Skeletal muscle satellite cell (primary cell): ENCODE results near the gene MRPL48.
"Not testable (repeated sequence)": the region's sequence is repeated elsewhere in the genome, so short reads cannot be mapped to it uniquely, and the experiment has no call there.

Source experiments
- H3K27me3 ChIP-seq: 2 replicates; pipeline ENCODE4 v1.7.0; 2013; ENCODE audit warnings: low read length; ENCODE audit not compliant: control insufficient read depth, insufficient read depth
- H3K36me3 ChIP-seq: 2 replicates; pipeline ENCODE4 v1.7.0; 2013; ENCODE audit warnings: mild to moderate bottlenecking, control low read depth, low read length; ENCODE audit not compliant: insufficient read depth
- H3K4me1 ChIP-seq: 2 replicates; pipeline ENCODE4 v1.7.0; 2013; ENCODE audit warnings: low read length; ENCODE audit not compliant: control insufficient read depth, insufficient read depth
- H3K4me2 ChIP-seq: 2 replicates; pipeline ENCODE4 v1.7.0; 2013; ENCODE audit warnings: mild to moderate bottlenecking, low read length
- H3K4me3 ChIP-seq: 2 replicates; pipeline ENCODE4 v1.7.0; 2013; ENCODE audit warnings: low read length
- H3K9ac ChIP-seq: 2 replicates; pipeline ENCODE4 v1.7.0; 2013; ENCODE audit warnings: mild to moderate bottlenecking, low read depth, low read length, moderate library complexity
- H3K9me3 ChIP-seq: replicated peaks from 2 replicates; pipeline ENCODE4 v1.7.0; 2013; ENCODE audit warnings: mild to moderate bottlenecking, control low read depth, low read length

MRPL48 gene

DNA sequence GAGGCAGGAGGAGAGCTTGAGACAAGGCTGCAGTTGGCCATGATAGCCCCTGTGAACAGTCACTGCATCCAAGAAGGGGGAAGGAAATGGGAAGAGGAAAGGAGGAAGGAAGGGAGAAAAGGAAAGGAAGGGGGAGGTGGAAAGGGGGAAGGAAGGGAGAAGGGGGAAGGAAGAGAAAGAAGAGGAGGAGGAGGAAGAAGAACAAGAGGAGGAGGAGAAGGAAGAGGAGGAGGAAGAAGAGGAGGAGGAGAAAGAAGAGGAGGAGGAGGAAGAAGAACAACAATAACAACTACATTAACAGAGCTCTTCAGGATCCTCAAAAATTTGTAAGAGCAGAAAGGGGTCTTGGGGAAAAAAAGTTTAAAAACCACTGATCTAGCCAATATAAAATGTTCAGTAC lies 32.0 kb upstream of the MRPL48 start:
- Histone ChIP-seq H3K9ac (no peak overlapping the region), H3K36me3 (peaks cover 3% of the 10 kb centered on the region), H3K27me3 (no peaks in the 10 kb centered on the region), H3K9me3 (no peaks in the 10 kb centered on the region), H3K4me2 (no peak overlapping the region), H3K4me3 (no peak overlapping the region), H3K4me1 (peaks cover 31% of the 10 kb centered on the region)

DNA sequence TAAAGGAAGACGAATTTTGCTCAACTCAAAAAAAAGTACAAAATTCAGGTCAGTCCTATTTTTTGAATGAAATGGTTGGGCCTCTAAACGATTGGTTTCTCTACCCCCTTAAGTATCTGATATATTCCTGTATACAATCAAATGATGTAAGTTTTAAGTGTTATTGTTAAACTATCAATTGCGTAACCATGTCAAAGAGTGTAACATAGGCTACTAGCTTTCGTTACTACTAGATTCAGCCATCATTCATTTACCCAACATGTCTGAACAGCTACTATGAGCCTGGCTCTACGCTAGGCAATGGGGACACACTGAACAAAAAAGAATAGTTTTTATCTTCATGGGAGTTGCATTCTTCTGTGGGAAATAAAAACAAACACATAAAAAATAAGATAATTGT lies 30.1 kb upstream of the MRPL48 start:
- H3K4me2 ChIP-seq: peak overlapping the region; percentile 85
- peaks cover 21% of the 10 kb centered on the region for H3K4me1 ChIP-seq
- H3K9ac ChIP-seq: no peak overlapping the region
- H3K27me3 ChIP-seq: no peaks in the 10 kb centered on the region
- no peaks in the 10 kb centered on the region for H3K9me3 ChIP-seq
- peaks cover 3% of the 10 kb centered on the region for H3K36me3 ChIP-seq
- peak overlapping the region; percentile 0 for H3K4me3 ChIP-seq

DNA sequence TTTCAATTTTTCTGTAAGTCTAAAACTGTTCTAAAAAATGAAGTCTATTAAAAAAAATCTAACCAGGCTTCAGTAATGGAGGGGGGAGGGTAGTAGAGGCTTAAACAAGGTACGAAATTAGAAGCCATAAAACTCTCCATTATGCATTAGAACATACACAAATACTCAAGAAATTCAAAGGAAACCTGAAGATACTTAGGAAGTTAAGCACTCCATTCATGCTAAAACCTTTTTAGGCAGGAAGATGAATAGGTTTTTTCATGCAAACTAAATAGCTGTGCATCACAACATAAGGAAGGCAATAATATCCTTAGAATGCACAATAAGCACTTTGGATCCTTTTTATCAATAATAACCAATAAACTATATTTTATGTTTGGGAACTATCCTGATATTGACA lies 29.2 kb upstream of the MRPL48 start:
- Histone ChIP-seq H3K4me2 (peak overlapping the region; percentile 85), H3K27me3 (no peaks in the 10 kb centered on the region), H3K4me3 (peak overlapping the region; percentile 90), H3K9ac (peak overlapping the region; percentile 94), H3K36me3 (peaks cover 3% of the 10 kb centered on the region), H3K4me1 (peaks cover 17% of the 10 kb centered on the region), H3K9me3 (no peaks in the 10 kb centered on the region)

DNA sequence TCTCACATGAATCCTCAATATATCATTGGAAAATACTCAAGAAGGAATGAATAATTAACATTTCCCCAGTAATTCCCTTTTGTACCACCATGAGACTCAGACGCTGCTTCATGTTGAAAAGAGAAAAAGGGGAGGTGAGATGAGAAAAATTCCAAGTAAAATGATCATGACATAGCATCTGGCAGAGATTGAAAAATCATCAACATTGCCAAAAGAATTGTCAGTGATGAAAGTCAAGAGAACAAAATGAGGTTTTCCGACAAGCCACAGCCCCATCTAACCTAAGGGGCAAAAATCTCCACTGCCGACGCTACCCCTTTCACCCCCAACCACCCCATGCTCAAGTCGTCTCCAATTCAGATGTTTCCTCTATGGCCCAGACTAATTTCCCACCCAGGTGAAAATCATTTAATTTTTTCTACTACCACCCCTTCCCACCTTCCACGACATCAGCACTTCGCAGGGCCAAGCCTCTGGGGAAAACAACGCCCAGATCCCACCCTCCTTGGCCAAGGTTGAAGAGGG lies 28.0 kb upstream of the MRPL48 start:
- Histone ChIP-seq H3K27me3 (no peaks in the 10 kb centered on the region), H3K4me2 (peak overlapping the region; percentile 85), H3K9me3 (no peaks in the 10 kb centered on the region), H3K9ac (peak overlapping the region; percentile 94), H3K36me3 (peaks cover 3% of the 10 kb centered on the region), H3K4me1 (peaks cover 17% of the 10 kb centered on the region), H3K4me3 (peak overlapping the region; percentile 90)

DNA sequence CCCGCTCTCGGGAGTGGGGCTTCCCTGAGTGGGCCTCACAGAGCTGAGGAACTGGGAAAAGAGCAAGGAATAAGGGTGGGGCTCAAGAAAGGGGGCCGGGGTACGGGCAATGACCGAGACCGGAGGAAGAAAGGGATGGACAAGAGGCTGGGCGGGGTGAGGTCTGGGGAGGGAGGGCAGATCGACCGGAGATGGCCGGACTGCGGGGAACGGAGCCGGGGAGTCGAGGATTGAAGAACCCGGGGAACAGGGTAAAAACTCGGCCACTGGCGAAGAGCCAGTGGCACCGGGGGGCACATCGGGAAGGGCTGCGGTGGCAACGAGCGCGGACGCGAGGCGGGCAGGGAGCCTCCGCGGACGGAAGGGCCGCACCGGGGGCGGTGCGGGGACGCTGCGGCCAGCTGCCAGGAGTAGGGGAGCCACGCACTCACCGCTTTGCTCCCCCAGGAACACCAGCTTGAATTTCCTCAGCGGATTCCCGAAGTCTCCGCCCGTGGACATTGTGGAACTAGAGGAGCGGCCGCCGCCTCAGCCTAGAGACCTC lies 27.5 kb upstream of the MRPL48 start:
- Histone ChIP-seq H3K36me3 (peaks cover 3% of the 10 kb centered on the region), H3K4me1 (peaks cover 17% of the 10 kb centered on the region), H3K27me3 (no peaks in the 10 kb centered on the region), H3K9me3 (no peaks in the 10 kb centered on the region), H3K9ac (peak overlapping the region; percentile 94), H3K4me3 (peak overlapping the region; percentile 90), H3K4me2 (peak overlapping the region; percentile 85)

DNA sequence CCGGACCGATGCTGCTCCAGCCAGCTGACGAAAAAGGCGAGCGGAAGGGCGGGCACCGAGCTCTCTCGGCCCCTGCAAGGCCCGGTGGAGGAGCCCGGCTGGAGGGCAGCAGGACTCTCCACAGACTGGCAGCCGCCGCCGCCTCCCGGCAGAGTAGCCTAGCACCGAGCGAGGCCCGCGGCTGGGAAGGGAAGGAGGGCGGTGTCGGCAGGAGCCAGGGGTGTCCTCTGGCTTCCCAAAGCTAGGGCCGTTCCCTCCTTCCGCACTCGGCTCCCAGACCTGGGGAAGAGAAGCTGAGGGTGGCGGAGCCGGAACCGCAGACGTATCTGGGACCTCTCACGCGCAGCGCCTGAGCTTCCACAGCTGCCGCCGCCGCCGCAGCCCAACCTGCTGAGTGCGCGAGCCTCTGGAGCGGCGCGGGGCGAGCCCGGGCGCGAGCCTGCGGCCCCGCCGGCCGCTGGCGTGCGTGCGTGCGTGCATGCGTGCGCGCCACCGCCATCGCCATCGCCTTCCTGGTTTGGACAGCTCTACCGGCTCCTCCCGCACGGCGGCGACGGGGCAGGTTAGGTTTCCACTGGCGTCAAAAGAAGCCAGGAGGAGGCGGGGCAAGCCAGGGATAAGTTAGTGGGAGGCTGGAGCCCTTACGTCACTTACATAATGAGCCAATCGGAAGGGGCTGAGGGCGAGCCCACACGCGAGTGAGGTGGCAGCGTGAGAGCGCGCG lies 26.8 kb upstream of the MRPL48 start, which contains the start of gene RAB6A:
Gene RAB6A (minus strand): TSS at position 396 of the 724 bp plus-strand sequence. CDS start 439 bp downstream, outside the sequence.
- H3K9ac ChIP-seq: peak within 1 kb of the TSS; percentile 94
- H3K27me3 ChIP-seq: peaks cover 3% of the 10 kb centered on the region
- peaks cover 17% of the 10 kb centered on the region for H3K4me1 ChIP-seq
- peak within 1 kb of the TSS; percentile 85 for H3K4me2 ChIP-seq
- no peaks in the 10 kb centered on the region for H3K9me3 ChIP-seq
- peak within 1 kb of the TSS; percentile 90 for H3K4me3 ChIP-seq
- H3K36me3 ChIP-seq: peaks cover 3% of the 10 kb centered on the region

DNA sequence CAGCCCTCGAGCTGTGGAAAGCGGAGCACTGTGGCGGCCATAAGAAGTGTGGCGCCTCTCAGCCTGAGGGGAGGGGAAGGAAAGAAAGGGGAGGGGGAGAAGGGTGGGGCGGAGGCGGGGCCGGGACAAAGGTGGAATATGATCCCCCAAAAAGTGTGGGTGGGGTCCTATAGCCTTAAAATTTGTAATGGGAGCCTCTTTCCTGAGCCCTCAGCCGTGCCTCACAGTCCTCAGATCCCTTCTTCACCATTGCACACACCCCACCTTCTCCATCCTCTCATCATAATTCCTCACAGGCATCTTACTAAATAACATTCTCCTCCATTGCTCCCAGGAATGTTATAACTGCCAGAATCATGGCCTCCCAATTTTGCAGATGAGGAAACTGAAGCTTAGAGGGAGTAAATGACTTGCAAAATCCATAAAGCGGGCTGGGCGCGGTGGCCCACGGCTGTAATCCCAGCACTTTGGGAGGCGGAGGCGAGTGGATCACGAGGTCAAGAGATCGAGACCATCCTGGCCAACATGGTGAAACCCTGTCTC lies 26.2 kb upstream of the MRPL48 start:
- peak overlapping the region; percentile 54 for H3K9ac ChIP-seq
- peak overlapping the region; percentile 60 for H3K4me3 ChIP-seq
- H3K36me3 ChIP-seq: peaks cover 3% of the 10 kb centered on the region
- H3K27me3 ChIP-seq: peaks cover 8% of the 10 kb centered on the region
- no peaks in the 10 kb centered on the region for H3K9me3 ChIP-seq
- peak overlapping the region; percentile 77 for H3K4me2 ChIP-seq
- H3K4me1 ChIP-seq: peaks cover 17% of the 10 kb centered on the region

DNA sequence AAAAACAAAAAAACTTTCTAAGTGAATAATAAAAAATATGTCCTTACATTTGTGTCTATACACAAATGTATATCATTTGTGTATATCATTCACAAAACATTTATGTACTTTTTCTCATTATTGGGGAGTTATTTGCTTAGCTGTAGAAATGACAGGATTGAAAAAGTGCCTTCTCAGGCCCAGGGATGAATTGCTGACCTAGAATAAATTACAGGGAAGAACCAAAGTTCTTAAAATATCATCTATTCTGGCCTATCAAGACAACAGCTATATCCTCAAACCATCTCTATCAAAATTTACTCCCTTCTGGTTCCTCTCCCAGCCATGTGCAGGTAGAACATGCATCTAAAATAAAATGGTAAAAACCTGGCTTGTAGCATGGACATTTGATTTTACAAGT lies 24.9 kb upstream of the MRPL48 start:
- H3K9ac ChIP-seq: no peak overlapping the region
- H3K36me3 ChIP-seq: peaks cover under 1% of the 10 kb centered on the region
- no peak overlapping the region for H3K4me2 ChIP-seq
- H3K4me1 ChIP-seq: peaks cover 11% of the 10 kb centered on the region
- H3K27me3 ChIP-seq: peaks cover 19% of the 10 kb centered on the region
- H3K4me3 ChIP-seq: no peak overlapping the region
- no peaks in the 10 kb centered on the region for H3K9me3 ChIP-seq

DNA sequence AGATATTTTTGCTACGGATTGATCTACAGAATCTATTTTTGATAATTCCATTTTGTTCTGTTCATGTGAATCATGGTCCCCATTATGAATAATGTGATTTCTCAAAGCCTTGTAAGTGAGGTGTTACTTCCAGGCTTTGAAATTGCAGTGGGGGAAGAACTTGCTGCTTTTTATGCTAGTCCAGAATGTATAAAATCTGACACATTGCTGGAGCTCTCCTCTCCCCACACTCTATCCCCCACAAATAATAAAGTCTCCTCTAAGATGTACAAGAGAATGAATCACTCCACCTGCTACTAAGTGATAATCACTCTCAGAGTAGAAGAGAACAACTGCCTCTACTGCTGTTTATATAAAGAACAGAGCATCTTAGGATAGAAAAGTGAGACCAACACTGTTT lies 20.9 kb upstream of the MRPL48 start:
- no peak overlapping the region for H3K4me3 ChIP-seq
- no peak overlapping the region for H3K4me2 ChIP-seq

DNA sequence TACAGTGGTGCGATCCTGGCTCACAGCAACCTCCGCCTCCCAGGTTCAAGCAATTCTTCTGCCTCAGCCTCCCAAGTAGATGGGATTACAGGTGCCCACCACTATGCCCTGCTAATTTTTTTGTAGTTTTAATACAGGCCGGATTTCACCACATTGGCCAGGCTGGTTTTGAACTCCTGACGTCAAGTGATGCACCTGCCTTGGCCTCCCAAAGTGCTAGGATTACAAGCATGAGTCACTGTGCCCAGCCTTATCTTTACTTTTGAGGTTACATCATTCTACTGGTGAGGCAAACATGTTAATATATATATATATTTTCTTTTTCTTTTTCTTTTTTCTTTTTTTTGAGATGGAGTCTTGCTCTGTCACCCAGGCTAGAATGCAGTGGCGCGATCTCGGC lies 16.9 kb upstream of the MRPL48 start:
- not testable (repeated sequence) for H3K4me1 ChIP-seq, H3K4me3 ChIP-seq, H3K9me3 ChIP-seq, H3K36me3 ChIP-seq, H3K4me2 ChIP-seq, H3K9ac ChIP-seq
- H3K27me3 ChIP-seq: peaks cover 17% of the 10 kb centered on the region

More for the DNA sequence above, 20.9 kb upstream of the MRPL48 start:
- Histone ChIP-seq H3K9ac (no peak overlapping the region), H3K36me3 (no peaks in the 10 kb centered on the region), H3K27me3 (peaks cover 20% of the 10 kb centered on the region), H3K4me1 (no peaks in the 10 kb centered on the region), H3K9me3 (no peaks in the 10 kb centered on the region)

DNA sequence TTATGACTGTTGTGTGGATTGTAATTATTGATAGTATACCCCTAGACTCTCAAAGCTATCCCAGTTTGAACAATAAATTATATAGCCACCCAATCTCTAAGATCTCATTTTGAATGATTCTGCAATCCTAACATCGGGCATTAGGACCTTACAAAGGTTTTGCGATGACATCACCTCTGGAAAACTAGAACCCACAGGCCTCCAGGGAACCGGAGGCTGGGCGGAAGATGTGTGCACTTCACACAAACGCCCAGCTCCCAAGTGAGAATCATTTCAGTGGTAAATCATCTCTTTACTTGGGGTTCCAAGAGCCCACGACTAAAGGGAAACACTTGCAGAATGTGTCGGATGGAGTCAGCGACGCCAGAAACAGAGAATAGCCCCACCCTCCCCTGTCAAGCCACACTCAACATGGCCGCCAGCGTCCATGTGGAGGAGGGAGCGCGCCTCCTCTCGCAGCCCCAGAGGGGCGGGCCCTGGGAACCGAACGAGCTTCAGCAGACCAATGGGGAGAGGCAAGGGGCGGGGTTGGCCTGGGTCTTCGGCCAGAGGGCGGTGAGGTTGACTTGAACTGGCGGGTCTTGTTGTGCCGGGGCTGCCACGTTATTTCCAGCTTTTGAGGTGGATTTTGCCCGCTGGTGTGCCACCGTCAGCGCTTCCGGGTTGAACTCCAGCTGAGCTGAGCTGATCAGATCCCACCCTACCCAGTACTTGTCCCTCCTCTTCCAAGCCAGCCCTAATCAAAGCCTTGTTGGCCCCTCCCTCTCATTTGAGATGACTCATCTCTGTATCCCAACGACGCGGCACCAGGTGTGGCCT lies 8.4 kb upstream of the MRPL48 start:
- H3K9ac ChIP-seq: peak overlapping the region; percentile 88
- H3K4me2 ChIP-seq: peak overlapping the region; percentile 76
- peaks cover 5% of the 10 kb centered on the region for H3K4me1 ChIP-seq

More for the DNA sequence above, 8.4 kb upstream of the MRPL48 start:
- no peaks in the 10 kb centered on the region for H3K9me3 ChIP-seq
- H3K4me3 ChIP-seq: peak overlapping the region; percentile 77
- H3K36me3 ChIP-seq: no peaks in the 10 kb centered on the region
- no peaks in the 10 kb centered on the region for H3K27me3 ChIP-seq
